ENCODE results near the gene C1orf141.

DNA sequence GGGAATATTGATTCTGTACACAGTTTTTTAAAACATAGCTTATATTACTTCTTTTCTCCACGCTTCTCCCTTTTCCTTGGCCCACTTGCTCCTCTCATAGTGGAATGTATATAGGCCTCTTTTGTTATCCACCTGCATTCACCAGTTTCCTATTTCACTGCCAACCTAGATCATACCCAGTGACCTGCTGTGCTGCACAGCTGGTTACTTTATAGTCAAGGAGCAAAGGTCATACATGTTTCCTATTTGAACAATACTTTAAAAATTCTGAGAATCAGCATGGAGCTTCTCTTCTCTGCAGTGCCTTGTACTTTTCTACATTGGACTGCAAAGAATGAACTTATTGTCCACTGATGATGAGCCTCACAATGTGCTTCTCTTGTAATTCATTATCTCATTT, 76.5 kb downstream of the C1orf141 start:
- TF ChIP-seq CTCF (IDR thresholded peaks at IDR 0.05) (no peak), POLR2A (IDR thresholded peaks at IDR 0.05) (no peak)
